Measurements from ENCODE around the gene USP20. TPM values are rescaled to one million over a fixed set of nuclear protein-coding genes. Genes with fewer than 3 reads are reported as not detected.
"Not testable (repeated sequence)": the region's sequence is repeated elsewhere in the genome, so short reads cannot be mapped to it uniquely, and the experiment has no call there.

USP20 gene
- total and polyA plus RNA-seq, 2 donors (not counting 3 experiments of a cell fraction or from before 2014, with no cell fraction given) = 13.4 to 25.9 TPM

DNA sequence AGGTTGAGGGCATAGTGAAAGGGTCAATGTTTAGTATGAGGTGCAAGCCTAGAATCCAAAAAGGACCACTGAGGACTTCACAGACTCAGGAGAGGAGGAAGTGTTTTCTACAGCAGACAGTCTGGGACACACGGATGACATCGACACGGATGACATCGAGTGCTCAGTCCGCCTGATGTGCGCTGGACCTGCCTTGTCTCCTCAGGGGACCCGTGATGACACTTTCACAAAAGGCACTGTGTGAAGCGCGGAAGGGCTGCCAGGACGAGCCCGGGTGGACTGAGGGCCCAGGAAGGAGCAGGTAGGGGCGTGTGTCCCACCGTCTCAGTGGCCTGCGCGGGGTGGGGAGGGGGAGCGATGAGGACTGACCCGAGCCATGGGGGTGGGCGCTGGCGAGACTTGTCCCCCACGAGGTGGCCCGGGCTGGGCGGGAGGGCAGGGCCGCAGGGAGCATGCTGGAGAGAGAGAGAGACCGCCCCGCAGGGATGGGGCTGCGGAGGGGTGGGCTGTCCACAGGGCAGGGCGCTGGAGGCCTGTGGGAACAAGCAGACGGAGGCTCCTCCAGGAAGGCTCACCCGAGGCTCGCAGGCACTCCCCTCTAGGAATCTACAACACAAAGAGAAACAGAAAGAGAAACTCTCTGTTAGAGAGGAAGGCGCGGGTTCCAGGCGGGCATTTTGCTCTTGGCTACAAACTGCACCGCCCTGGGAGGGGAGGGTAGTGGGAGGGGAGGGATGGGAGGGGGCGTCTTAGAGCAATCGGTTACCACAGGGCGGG, 54.9 kb downstream of the USP20 start:
- TF ChIP-seq FOS (IDR thresholded peaks at IDR 0.05; ENCODE audit: borderline replicate concordance, insufficient read depth, low read length) (no peak), EZH2 (IDR thresholded peaks at IDR 0.05; ENCODE audit: borderline replicate concordance, low read depth, low read length, severe bottlenecking) (no peak), MYC (IDR thresholded peaks at IDR 0.05; ENCODE audit: low read depth, low read length) (no peak), POLR2A (IDR thresholded peaks at IDR 0.05; ENCODE audit: low read depth, low read length) (no peak), POLR2AphosphoS5 (IDR thresholded peaks at IDR 0.05; ENCODE audit: insufficient read depth, low read depth, low read length) (no peak), GATA2 (IDR thresholded peaks at IDR 0.05; ENCODE audit: insufficient read depth, insufficient read length, low read depth, low read length) (no peak), JUN (IDR thresholded peaks at IDR 0.05; ENCODE audit: borderline replicate concordance, insufficient read depth, insufficient read length, low read depth) (no peak)
- TF ChIP-seq, protein P1, sequence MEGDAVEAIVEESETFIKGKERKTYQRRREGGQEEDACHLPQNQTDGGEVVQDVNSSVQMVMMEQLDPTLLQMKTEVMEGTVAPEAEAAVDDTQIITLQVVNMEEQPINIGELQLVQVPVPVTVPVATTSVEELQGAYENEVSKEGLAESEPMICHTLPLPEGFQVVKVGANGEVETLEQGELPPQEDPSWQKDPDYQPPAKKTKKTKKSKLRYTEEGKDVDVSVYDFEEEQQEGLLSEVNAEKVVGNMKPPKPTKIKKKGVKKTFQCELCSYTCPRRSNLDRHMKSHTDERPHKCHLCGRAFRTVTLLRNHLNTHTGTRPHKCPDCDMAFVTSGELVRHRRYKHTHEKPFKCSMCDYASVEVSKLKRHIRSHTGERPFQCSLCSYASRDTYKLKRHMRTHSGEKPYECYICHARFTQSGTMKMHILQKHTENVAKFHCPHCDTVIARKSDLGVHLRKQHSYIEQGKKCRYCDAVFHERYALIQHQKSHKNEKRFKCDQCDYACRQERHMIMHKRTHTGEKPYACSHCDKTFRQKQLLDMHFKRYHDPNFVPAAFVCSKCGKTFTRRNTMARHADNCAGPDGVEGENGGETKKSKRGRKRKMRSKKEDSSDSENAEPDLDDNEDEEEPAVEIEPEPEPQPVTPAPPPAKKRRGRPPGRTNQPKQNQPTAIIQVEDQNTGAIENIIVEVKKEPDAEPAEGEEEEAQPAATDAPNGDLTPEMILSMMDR (IDR thresholded peaks at IDR 0.05; ENCODE audit: extremely low read depth in 1 of 2, insufficient read depth in 1 of 2, low read depth in 1 of 2, low read length in 2 of 2) = no peak
- TF ChIP-seq, protein P2, sequence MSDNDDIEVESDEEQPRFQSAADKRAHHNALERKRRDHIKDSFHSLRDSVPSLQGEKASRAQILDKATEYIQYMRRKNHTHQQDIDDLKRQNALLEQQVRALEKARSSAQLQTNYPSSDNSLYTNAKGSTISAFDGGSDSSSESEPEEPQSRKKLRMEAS (IDR thresholded peaks at IDR 0.05; ENCODE audit: insufficient read depth, insufficient read length) = no peak
- intact Hi-C loops (cut with micrococcal nuclease) = loop anchor here (10.0 kb wide), 1 partner anchor 345 kb away; no protein-coding TSS in a partner anchor
- ChIA-PET CTCF (no interaction called here), POLR2A (no interaction called here)
- Histone ChIP-seq H2AFZ (ENCODE audit: low read depth, low read length) (no peak overlapping the region), H3K27ac (ENCODE audit: insufficient read depth, low read depth, low read length) (no peak overlapping the region), H3K4me2 (ENCODE audit: insufficient read depth, low read length) (no peak overlapping the region), H3K36me3 (ENCODE audit: control insufficient read depth in 2 of 2, extremely low read depth in 1 of 2, insufficient read depth in 2 of 2, low read length in 2 of 2) (peaks cover 0 to 16% of the 10 kb centered on the region in 2 experiments), H3K27me3 (ENCODE audit: control insufficient read depth in 2 of 2, insufficient read depth in 2 of 2, low read length in 2 of 2) (no peaks in the 10 kb centered on the region), H3K9me1 (replicated peaks; ENCODE audit: control insufficient read depth, extremely low read depth, insufficient read depth, low read length) (no peaks in the 10 kb centered on the region), H3K79me2 (ENCODE audit: control insufficient read depth, insufficient read depth, low read length) (no peaks in the 10 kb centered on the region), H3K9me3 (replicated peaks; ENCODE audit: control insufficient read depth, insufficient read depth, low read length) (no peaks in the 10 kb centered on the region), H3K4me3 (replicated peaks in 1 of 3; ENCODE audit: insufficient read depth in 1 of 3, low read depth in 1 of 3, low read length in 3 of 3) (no peak overlapping the region), H4K20me1 (replicated peaks; ENCODE audit: control insufficient read depth, extremely low read depth, insufficient read depth, low read length) (no peaks in the 10 kb centered on the region), H3K9ac (replicated peaks; ENCODE audit: extremely low read depth, insufficient read depth, low read length) (no peak overlapping the region), H3K4me1 (ENCODE audit: control insufficient read depth, extremely low read depth, insufficient read depth, low read length) (peaks cover 24% of the 10 kb centered on the region)
- FAIRE-seq = no peak
- no TSS peak for BruUV-seq (replicated peaks)
- dilution Hi-C loops (cut with MboI; ENCODE audit: extremely low pct_ligation_motif_present, low sequenced_read_pairs) = no loop called here
- no peak for DNase-seq (ENCODE audit: low read depth, low spot score)

DNA sequence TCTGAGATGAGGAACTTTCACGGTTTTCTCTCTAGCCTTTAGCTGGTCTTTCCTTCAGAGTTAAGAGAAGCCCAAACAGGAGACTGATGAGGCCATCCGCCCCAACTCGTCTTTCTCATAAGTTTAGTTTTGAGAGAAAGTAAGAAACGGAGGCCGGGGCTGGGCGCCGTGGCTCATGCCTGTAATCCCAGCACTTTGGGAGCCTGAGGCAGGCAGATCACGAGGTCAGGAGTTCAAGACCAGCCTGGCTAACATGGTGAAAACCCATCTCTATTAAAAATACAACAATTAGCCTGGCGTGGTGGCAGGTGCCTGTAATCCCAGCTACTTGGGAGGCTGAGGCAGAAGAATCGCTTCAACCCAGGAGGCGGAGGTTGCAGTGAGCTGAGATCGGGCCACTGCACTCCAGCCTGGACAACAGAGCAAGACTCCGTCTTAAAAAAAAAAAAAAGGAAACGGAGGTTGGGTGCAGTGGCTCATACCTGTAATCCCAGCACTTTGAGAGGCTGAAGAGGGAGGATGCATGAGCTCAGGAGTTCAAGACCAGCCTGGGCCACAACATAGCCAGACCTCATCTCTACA, 55.6 kb downstream of the USP20 start:
- DNase-seq (ENCODE audit: low read depth, low spot score); H3K4me2 ChIP-seq (ENCODE audit: insufficient read depth, low read length); H3K9me3 ChIP-seq (replicated peaks; ENCODE audit: control insufficient read depth, insufficient read depth, low read length); H3K9me1 ChIP-seq (replicated peaks; ENCODE audit: control insufficient read depth, extremely low read depth, insufficient read depth, low read length); BruUV-seq (replicated peaks); H3K27ac ChIP-seq (ENCODE audit: insufficient read depth, low read depth, low read length); H3K79me2 ChIP-seq (ENCODE audit: control insufficient read depth, insufficient read depth, low read length); H3K27me3 ChIP-seq (ENCODE audit: control insufficient read depth in 2 of 2, insufficient read depth in 2 of 2, low read length in 2 of 2); H4K20me1 ChIP-seq (replicated peaks; ENCODE audit: control insufficient read depth, extremely low read depth, insufficient read depth, low read length); H3K4me3 ChIP-seq (replicated peaks in 1 of 3; ENCODE audit: insufficient read depth in 1 of 3, low read depth in 1 of 3, low read length in 3 of 3); dilution Hi-C loops (cut with MboI; ENCODE audit: extremely low pct_ligation_motif_present, low sequenced_read_pairs); H3K9ac ChIP-seq (replicated peaks; ENCODE audit: extremely low read depth, insufficient read depth, low read length); H2AFZ ChIP-seq (ENCODE audit: low read depth, low read length); intact Hi-C loops (cut with micrococcal nuclease); FAIRE-seq; CTCF ChIA-PET; POLR2A ChIA-PET: not testable (repeated sequence)
- Histone ChIP-seq H3K4me1 (ENCODE audit: control insufficient read depth, extremely low read depth, insufficient read depth, low read length) (peaks cover 20% of the 10 kb centered on the region), H3K36me3 (ENCODE audit: control insufficient read depth in 2 of 2, extremely low read depth in 1 of 2, insufficient read depth in 2 of 2, low read length in 2 of 2) (peaks cover 0 to 19% of the 10 kb centered on the region in 2 experiments)
